Loucy (cell line): ENCODE measurements around the gene GPHN.

Experiments
- H2AFZ ChIP-seq: fragments of 200-600 bp; sonication (generic); 2 replicates; pipeline ENCODE4 v1.6.0; 2016; ENCODE audit warnings: antibody characterized with exemption, mild to moderate bottlenecking, low read length, moderate library complexity
- H3F3A ChIP-seq: fragments of 200-600 bp; 2 replicates; pipeline ENCODE4 v1.6.0; 2016; ENCODE audit warnings: antibody characterized with exemption, low read depth, mild to moderate bottlenecking
- H3K27me3 ChIP-seq: fragments of 200-600 bp; sonication (generic); 2 replicates; pipeline ENCODE4 v1.6.1; 2014; ENCODE audit warnings: low read length, mild to moderate bottlenecking; ENCODE audit not compliant: insufficient read depth, poor library complexity, severe bottlenecking
- H3K36me3 ChIP-seq: fragments of 200-600 bp; sonication (generic); 2 replicates; pipeline ENCODE4 v1.6.1; 2016; ENCODE audit warnings: low read length; ENCODE audit not compliant: insufficient read depth
- H3K4me1 ChIP-seq: fragments of 200-600 bp; sonication (generic); 2 replicates; pipeline ENCODE4 v1.5.1; 2014; ENCODE audit warnings: low read length, mild to moderate bottlenecking; ENCODE audit not compliant: insufficient read depth, poor library complexity, severe bottlenecking
- H3K4me2 ChIP-seq: fragments of 200-600 bp; sonication (generic); 2 replicates; pipeline ENCODE4 v1.6.0; 2014; ENCODE audit warnings: antibody characterized with exemption, low read length, low read depth, mild to moderate bottlenecking; ENCODE audit not compliant: poor library complexity, severe bottlenecking
- H3K4me3 ChIP-seq: fragments of 200-600 bp; sonication (generic); 2 replicates; pipeline ENCODE4 v1.5.1; 2014; ENCODE audit warnings: low read length, mild to moderate bottlenecking, mixed read lengths; ENCODE audit not compliant: poor library complexity, severe bottlenecking
- H3K79me2 ChIP-seq: fragments of 200-600 bp; sonication (generic); 2 replicates; pipeline ENCODE4 v1.6.1; 2014; ENCODE audit warnings: low read length; ENCODE audit not compliant: insufficient read depth
- H3K9ac ChIP-seq: fragments of 200-600 bp; sonication (generic); 2 replicates; pipeline ENCODE4 v1.6.0; 2014; ENCODE audit warnings: mild to moderate bottlenecking, low read depth, low read length, moderate library complexity; ENCODE audit not compliant: poor library complexity, severe bottlenecking
- H3K9me2 ChIP-seq: fragments of 200-600 bp; sonication (generic); replicated peaks from 2 replicates; pipeline ENCODE4 v1.6.1; 2016; ENCODE audit warnings: low read depth, low read length, mixed read lengths
- H3K9me3 ChIP-seq: fragments of 200-600 bp; sonication (generic); 2 replicates; pipeline ENCODE4 v1.6.1; 2014; ENCODE audit warnings: mild to moderate bottlenecking, antibody characterized with exemption, low read length, low read depth; ENCODE audit not compliant: insufficient read depth
- H4K20me1 ChIP-seq: fragments of 200-600 bp; sonication (generic); 2 replicates; pipeline ENCODE4 v1.6.0; 2014; ENCODE audit warnings: antibody characterized with exemption, low read length, mild to moderate bottlenecking; ENCODE audit not compliant: insufficient read depth, poor library complexity, severe bottlenecking
- CTCF ChIP-seq: fragments of 200-600 bp; sonication (generic); conservative IDR thresholded peaks from 2 replicates; pipeline ENCODE4 v1.5.1; 2014; ENCODE audit warnings: mild to moderate bottlenecking, antibody characterized with exemption, low read length
- EZH2phosphoT487 ChIP-seq: fragments of 200-600 bp; IDR thresholded peaks from 2 replicates; pipeline ENCODE4 v1.6.1; 2018; ENCODE audit warnings: antibody characterized with exemption, mild to moderate bottlenecking, moderate library complexity, borderline replicate concordance

Gene GPHN

GRCh38 chr14:66596241-66596985 is 88.5 kb downstream of the GPHN start:
- Histone ChIP-seq H4K20me1 (no peaks in the 10 kb centered on the region), H3K4me2 (no peak overlapping the region), H3K27me3 (no peaks in the 10 kb centered on the region), H3K4me3 (no peak overlapping the region), H3K9ac (no peak overlapping the region), H3K9me2 (no peaks in the 10 kb centered on the region), H3K36me3 (no peaks in the 10 kb centered on the region), H3K9me3 (no peaks in the 10 kb centered on the region; the same call in 1 of the 2 replicates), H3K79me2 (no peaks in the 10 kb centered on the region), H3F3A (no peaks in the 10 kb centered on the region), H3K4me1 (peaks cover 2% of the 10 kb centered on the region), H2AFZ (no peak overlapping the region)
- no peak for TF ChIP-seq EZH2phosphoT487

GRCh38 chr14:66600416-66600815 is 92.5 kb downstream of the GPHN start:
- no peak overlapping the region for H3K4me3 ChIP-seq
- H3K27me3 ChIP-seq: no peaks in the 10 kb centered on the region
- H4K20me1 ChIP-seq: no peaks in the 10 kb centered on the region
- peaks cover 4% of the 10 kb centered on the region; the same call in 1 of the 2 replicates for H3K79me2 ChIP-seq
- H2AFZ ChIP-seq: no peak overlapping the region
- no peak overlapping the region for H3K9ac ChIP-seq
- no peak for TF ChIP-seq CTCF
- TF ChIP-seq EZH2phosphoT487: no peak
- H3K4me2 ChIP-seq: no peak overlapping the region
- no peaks in the 10 kb centered on the region for H3K9me3 ChIP-seq
- no peaks in the 10 kb centered on the region for H3F3A ChIP-seq
- no peaks in the 10 kb centered on the region for H3K36me3 ChIP-seq
- no peaks in the 10 kb centered on the region for H3K4me1 ChIP-seq
- no peaks in the 10 kb centered on the region for H3K9me2 ChIP-seq

DNA sequence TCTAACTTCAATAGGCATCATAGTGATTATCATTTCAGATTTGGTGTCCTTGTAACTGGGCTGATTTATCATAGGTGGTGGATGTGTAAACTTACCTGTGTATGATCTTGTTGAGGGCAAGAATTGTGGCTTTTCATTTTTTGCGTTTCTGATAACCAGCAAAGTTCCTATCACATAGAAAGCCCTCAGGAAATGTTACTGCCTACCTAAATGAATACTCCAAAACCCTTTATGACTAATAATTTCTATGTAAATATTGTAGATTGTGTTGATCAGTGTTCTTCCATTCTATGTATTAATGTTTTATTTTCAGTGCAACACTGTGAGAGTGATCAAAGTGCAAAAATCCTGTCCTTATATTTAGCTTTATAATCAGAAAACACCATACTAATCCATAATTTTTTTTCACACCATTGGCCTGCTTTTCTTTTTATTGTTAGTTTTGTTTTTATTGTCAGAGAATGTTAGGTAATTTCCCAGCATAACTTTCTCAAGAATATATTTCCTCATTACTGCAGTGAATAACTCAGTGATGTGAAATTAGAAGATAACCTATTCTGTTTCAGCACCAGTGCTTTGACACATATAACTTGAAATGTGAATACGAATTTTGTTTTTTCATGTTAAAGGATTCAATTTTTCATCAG is 94.1 kb downstream of the GPHN start:
- Histone ChIP-seq H3F3A (no peaks in the 10 kb centered on the region), H3K9me2 (no peaks in the 10 kb centered on the region), H3K4me3 (no peak overlapping the region), H3K4me1 (no peaks in the 10 kb centered on the region), H3K79me2 (peaks cover 6% of the 10 kb centered on the region), H3K27me3 (no peaks in the 10 kb centered on the region), H4K20me1 (no peaks in the 10 kb centered on the region), H3K9ac (no peak overlapping the region), H3K4me2 (no peak overlapping the region), H2AFZ (no peak overlapping the region), H3K9me3 (no peaks in the 10 kb centered on the region), H3K36me3 (no peaks in the 10 kb centered on the region)
- no peak for TF ChIP-seq CTCF
- TF ChIP-seq EZH2phosphoT487: no peak
